ENCODE results near the gene PGBD5. TPM values are rescaled to one million over a fixed set of nuclear protein-coding genes. Genes with fewer than 3 reads are reported as not detected.

Gene PGBD5
- total and polyA plus RNA-seq, 9 of the 15 experiments (the other 6 are each of a cell fraction or from before 2014, with no cell fraction given), result under 0.01 to 0.40 (median 0.10) TPM; not detected in 3

GRCh38 chr1:230427981-230428380, 1.8 kb upstream of the PGBD5 start (continued):
- TF ChIP-seq CHAMP1 (IDR thresholded peaks at IDR 0.05) (no peak), KAT8 (IDR thresholded peaks at IDR 0.05; ENCODE audit: low read depth) (no peak), BRD4 (IDR thresholded peaks at IDR 0.05) (no peak), YY1 (IDR thresholded peaks at IDR 0.05; ENCODE audit: borderline replicate concordance in 1 of 3, control insufficient read depth in 1 of 3, extremely low read depth in 1 of 3, insufficient read depth in 3 of 3, insufficient read length in 1 of 3, insufficient replicate concordance in 2 of 3, low read depth in 1 of 3, low read length in 2 of 3) (no peak)

- Histone ChIP-seq H3K4me2 (ENCODE audit: insufficient read depth, low read length) (no peak overlapping the region), H3K36me3 (ENCODE audit: control insufficient read depth, insufficient read depth, low read length) (no peaks in the 10 kb centered on the region), H3K4me1 (replicated peaks in 1 of 2; ENCODE audit: control insufficient read depth in 2 of 2, insufficient read depth in 2 of 2, low read length in 2 of 2) (peaks cover 0 to 14% of the 10 kb centered on the region in 2 experiments; a peak in 2 of 5 replicates), H4K20me1 (replicated peaks; ENCODE audit: control insufficient read depth, insufficient read depth, low read length) (peaks cover 10% of the 10 kb centered on the region), H3K79me2 (ENCODE audit: control insufficient read depth, insufficient read depth, low read length) (no peaks in the 10 kb centered on the region), H3K4me3 (no peak overlapping the region), H3K9me3 (replicated peaks; ENCODE audit: control insufficient read depth, insufficient read depth, low read depth, low read length) (no peaks in the 10 kb centered on the region), H3K27ac (ENCODE audit: extremely low read depth, low read depth, low read length) (no peak overlapping the region), H3K9ac (ENCODE audit: insufficient read depth in 1 of 2, low read depth in 2 of 2, low read length in 2 of 2) (no peak overlapping the region), H2AFZ (ENCODE audit: low read depth, low read length) (no peak overlapping the region), H3K27me3 (ENCODE audit: control insufficient read depth in 2 of 2, insufficient read depth in 2 of 2, low read length in 2 of 2) (peaks cover 28 to 37% of the 10 kb centered on the region in 2 experiments), H3K9me1 (ENCODE audit: control insufficient read depth, insufficient read depth, low read length) (no peaks in the 10 kb centered on the region)
- DNase-seq (ENCODE audit: extremely low read depth in 1 of 4, low spot score in 3 of 4) (no peak), FAIRE-seq (no peak), ATAC-seq (no peak)
- ChIA-PET POLR2A (interaction anchor here (0.9 kb wide), 1 partner anchor 45 kb away, joined by 4 read pairs; no protein-coding TSS in a partner anchor), CTCF (ENCODE audit: low intra/inter-chr PET ratio) (no interaction called here)
- BruUV-seq (replicated peaks), result no TSS peak
- TF ChIP-seq POLR2H (tag; IDR thresholded peaks at IDR 0.05; ENCODE audit: low read depth), result no peak
- TF ChIP-seq SPI1 (IDR thresholded peaks at IDR 0.05; ENCODE audit: borderline replicate concordance, low read depth, low read length), result peak; percentile 89
- in situ Hi-C loops (cut with MboI), result no loop called here
- intact Hi-C loops (cut with micrococcal nuclease), result no loop called here
- 35% methylated on average over 11 of the region's 11 CpGs for WGBS (ENCODE audit: insufficient coverage, low coverage, missing lambda C conversion rate)
Observed at GRCh38 chr1:230427094-230427876, 1.2 kb upstream of the PGBD5 start.

Data from K562 (cell line).